HEK293T (cell line): ENCODE results near the gene PSAT1.

Source experiments
- BHLHE40 ChIP-seq: fragments of 450-650 bp; IDR thresholded peaks from 2 replicates; pipeline ENCODE4 v1.6.1; 2016; ENCODE audit warnings: mild to moderate bottlenecking, moderate library complexity, borderline replicate concordance
- FOXM1 ChIP-seq: fragments of 450-650 bp; IDR thresholded peaks from 2 replicates; pipeline ENCODE4 v1.6.1; 2017; ENCODE audit warnings: mild to moderate bottlenecking, borderline replicate concordance
- HDGF ChIP-seq: fragments of 450-650 bp; IDR thresholded peaks from 2 replicates; pipeline ENCODE4 v1.6.1; 2017; ENCODE audit warnings: antibody characterized with exemption, borderline replicate concordance
- SP1 ChIP-seq: fragments of 450-650 bp; IDR thresholded peaks from 2 replicates; pipeline ENCODE4 v1.6.1; 2017
- TARDBP ChIP-seq: fragments of 450-650 bp; IDR thresholded peaks from 2 replicates; pipeline ENCODE4 v1.6.1; 2016
- ZNF384 ChIP-seq: fragments of 450-650 bp; IDR thresholded peaks from 2 replicates; pipeline ENCODE4 v1.6.1; 2016

DNA sequence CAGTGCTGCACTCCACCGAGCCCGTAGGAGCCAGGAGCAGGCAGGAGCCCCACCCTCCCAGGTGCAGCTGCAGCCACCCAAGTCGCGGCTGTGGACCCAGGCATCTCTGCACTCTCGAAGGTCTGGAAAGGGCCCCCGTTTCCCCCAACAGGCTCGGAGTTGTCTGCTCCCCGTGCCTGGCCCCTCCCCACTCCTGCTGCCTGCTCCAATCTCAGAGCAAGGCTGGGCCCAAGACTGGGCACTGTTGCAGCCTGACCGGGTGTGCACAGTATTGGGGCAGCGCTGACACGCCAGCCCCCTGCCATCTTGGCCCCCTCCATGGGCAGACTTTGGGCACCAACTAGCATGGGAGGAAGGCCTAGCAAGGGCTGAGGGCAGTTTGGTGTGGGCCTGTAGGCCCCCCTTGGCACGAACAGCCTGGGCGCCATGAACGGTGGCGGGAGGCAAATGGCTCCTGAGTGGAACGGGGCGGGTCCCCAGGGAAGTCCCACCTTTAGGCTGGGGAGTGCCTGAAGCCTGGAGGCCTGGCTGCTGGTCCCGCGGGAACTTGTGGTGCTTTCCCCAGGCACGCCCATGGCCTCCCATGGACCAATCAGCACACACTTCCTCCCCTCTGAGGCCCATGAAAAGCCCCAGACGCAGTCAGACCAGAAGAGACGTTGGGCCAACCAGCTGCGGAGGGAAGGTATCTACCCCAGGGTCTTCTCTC is 60.4 kb downstream of the PSAT1 start:
- TF ChIP-seq HDGF (no peak), FOXM1 (no peak), BHLHE40 (no peak), ZNF384 (no peak), SP1 (no peak), TARDBP (no peak)
